Keratinocyte (primary cell): ENCODE results near the gene BPGM.

Experiments
- CTCF ChIP-seq, 3 experiments: IDR thresholded peaks in 1 of 3; conservative IDR thresholded peaks in 1 of 3; optimal IDR thresholded peaks in 1 of 3; 2 replicates in 2 of 3; 3 replicates in 1 of 3; pipeline versions ENCODE3 to v1.5.1; 2011; ENCODE audit warnings: low read length in 3 of 3, mild to moderate bottlenecking in 3 of 3, moderate library complexity in 2 of 3, control low read depth in 1 of 3, inconsistent platforms in 1 of 3; ENCODE audit not compliant: insufficient read depth in 2 of 3; ENCODE audit errors: extremely low read depth in 1 of 3
- EZH2 ChIP-seq: IDR thresholded peaks from one replicate; pipeline ENCODE4 v1.6.1; 2012; ENCODE audit warnings: inconsistent platforms, mild to moderate bottlenecking, low read length, moderate library complexity

GRCh38 chr7:134727711-134728110, 81.1 kb downstream of the BPGM start:
- no peak for TF ChIP-seq EZH2
- TF ChIP-seq CTCF (optimal IDR thresholded peaks at IDR 0.05 in 1 of 3, IDR thresholded peaks at IDR 0.05 in 1 of 3, conservative IDR thresholded peaks at IDR 0.05 in 1 of 3; ENCODE audit: extremely low read depth in 1 of 3, insufficient read depth in 2 of 3, low read length in 3 of 3) = no peak
